ENCODE measurements around the gene ZNF892. TPM values are rescaled to one million over a fixed set of nuclear protein-coding genes. Genes with fewer than 3 reads are reported as not detected.

Gene ZNF892
- total and polyA plus RNA-seq, 2 of the 13 experiments (the other 11 are each of a cell fraction or from before 2014, with no cell fraction given): not detected

- TF ChIP-seq ZNF605 (CRISPR knock-in tag; IDR thresholded peaks at IDR 0.05) (no peak), KDM6A (CRISPR knock-in tag; IDR thresholded peaks at IDR 0.05; ENCODE audit: low read depth) (no peak), LRRFIP1 (CRISPR knock-in tag; conservative IDR thresholded peaks at IDR 0.05) (no peak), REXO4 (CRISPR knock-in tag; IDR thresholded peaks at IDR 0.05; ENCODE audit: borderline replicate concordance) (no peak), PRDM10 (CRISPR knock-in tag; IDR thresholded peaks at IDR 0.05; ENCODE audit: low read depth) (no peak), ZNF747 (CRISPR knock-in tag; IDR thresholded peaks at IDR 0.05; ENCODE audit: borderline replicate concordance) (no peak), ELK4 (CRISPR knock-in tag; IDR thresholded peaks at IDR 0.05; ENCODE audit: borderline replicate concordance) (no peak), PAF1 (CRISPR knock-in tag; IDR thresholded peaks at IDR 0.05) (no peak), ZNF556 (CRISPR knock-in tag; IDR thresholded peaks at IDR 0.05; ENCODE audit: borderline replicate concordance) (0 out of 2 replicates have a peak, but pooled peaks have one; percentile 23), CAMTA2 (CRISPR knock-in tag; IDR thresholded peaks at IDR 0.05; ENCODE audit: borderline replicate concordance) (no peak), ZNF574 (CRISPR knock-in tag; IDR thresholded peaks at IDR 0.05) (no peak), SOX13 (IDR thresholded peaks at IDR 0.05) (no peak), SOX13 (CRISPR knock-in tag; conservative IDR thresholded peaks at IDR 0.05 in 1 of 2, IDR thresholded peaks at IDR 0.05 in 1 of 2) (no peak), RFX3 (CRISPR knock-in tag; IDR thresholded peaks at IDR 0.05) (no peak), ZNF441 (CRISPR knock-in tag; IDR thresholded peaks at IDR 0.05; ENCODE audit: borderline replicate concordance) (peak; percentile 30; the same call in 1 of the 2 replicates), SMAD3 (CRISPR knock-in tag; IDR thresholded peaks at IDR 0.05) (no peak), ZNF331 (CRISPR knock-in tag; IDR thresholded peaks at IDR 0.05) (no peak), SRSF4 (IDR thresholded peaks at IDR 0.05; ENCODE audit: low read depth, low read length, poor library complexity, severe bottlenecking) (no peak), JUND (CRISPR knock-in tag; IDR thresholded peaks at IDR 0.05) (no peak)
Observed at GRCh38 chr2:95159690-95160449, 47.5 kb upstream of the ZNF892 start, which contains the start of gene ZNF514 (continued).
